Right forelimb (tissue), 1 donor: ENCODE data around the gene ARL16.
A peak's percentile ranks its signal among the peaks of the same experiment; 100 is the strongest.

Source experiments
- DNase-seq: peaks from one replicate; pipeline ENCODE4 v3.0.0-alpha.2; 2018

The ARL16 gene

DNA sequence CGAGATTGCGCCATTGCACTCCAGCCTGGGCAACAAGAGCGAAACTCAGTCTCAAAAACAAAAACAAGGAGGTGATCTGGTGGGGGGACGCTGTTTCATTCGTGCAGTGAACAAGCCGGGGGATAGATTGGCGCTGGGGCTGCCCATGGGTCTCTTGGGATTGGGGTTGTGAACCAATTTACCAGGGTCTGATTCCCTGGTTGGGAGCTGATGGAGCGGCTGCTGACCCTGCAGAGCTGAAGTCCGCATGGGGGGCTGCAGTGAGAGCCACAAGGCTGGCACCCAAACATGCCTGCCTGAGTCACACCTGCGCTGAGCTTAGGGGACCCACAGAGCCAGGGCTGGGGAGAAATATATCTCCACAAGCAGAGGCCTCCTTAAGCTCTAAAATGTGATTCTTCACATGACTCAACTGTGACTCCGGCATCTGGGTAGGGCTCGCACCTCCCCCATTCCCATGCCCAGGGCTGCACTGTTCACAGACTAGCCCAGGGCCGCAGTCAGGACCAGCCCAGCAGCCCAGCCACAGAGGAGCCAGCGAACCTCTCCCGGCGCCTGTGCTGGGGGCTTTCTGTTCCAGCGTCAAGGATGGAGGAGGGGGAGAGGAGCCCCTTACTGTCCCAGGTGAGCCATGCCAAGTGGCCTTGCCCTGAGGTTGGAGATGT is 41.6 kb downstream of the ARL16 start:
- no peak for DNase-seq

GRCh38 chr17:81640011-81640410 is 43.6 kb downstream of the ARL16 start:
- DNase-seq: no peak

DNA sequence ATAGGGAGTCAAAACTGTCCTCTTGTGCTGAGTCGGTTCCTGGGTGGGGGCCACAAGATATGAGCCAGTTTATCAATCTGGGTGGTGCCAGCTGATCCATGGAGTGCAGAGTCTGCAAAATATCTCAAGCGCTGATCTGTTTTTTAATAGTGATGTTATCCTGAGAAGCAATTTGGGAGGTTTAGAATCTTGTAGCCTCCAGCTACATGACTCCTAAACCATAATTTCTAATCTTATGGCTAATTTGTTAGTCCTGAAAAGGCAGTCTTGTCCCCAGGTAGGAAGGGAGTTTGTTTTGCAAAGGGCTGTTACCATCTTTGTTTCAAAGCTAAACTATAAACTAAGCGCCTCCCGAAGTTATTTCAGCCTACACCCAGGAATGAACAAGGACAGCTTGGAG is 44.9 kb downstream of the ARL16 start:
- DNase-seq: no peak

DNA sequence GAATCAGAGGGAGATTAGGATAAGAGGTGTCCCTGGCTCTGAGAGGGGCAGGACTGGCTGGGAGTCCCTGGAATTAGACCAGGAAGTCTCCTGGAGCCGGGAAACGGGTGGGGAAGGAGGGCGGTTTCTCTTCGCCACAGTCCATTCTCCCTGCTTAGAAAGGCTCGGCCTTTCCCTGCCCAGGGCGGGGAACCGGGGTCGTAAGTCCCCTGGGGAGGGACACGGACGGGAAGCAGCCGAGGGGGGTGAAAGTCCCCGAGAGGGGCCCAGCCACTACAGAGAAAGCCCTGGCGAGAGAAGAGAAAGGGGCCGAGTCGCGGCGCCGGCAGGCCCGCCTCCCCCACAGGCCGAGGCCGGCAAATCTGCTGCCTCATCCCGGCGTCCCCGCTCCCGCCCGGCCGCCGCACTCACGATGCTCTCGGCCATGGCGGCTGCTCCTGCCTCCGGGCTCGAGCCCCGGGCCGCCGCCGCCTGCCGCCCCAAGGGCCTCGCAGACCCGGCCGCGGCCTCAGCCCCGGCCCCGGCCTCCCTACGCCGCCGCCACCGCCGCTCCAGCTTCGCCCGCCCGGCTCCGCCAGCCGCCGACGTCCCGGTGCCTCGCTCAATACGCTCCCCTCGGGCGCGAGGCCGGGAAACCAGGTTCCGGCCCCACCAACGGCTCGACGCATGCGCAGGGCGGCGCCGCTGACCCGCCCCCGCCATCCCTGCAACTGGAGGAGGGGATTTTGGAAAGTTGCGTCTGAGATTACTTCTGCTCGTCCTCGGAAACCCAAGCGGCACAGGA is 46.9 kb downstream of the ARL16 start, which contains the start of the genes NPLOC4 and TSPAN10:
Gene NPLOC4, minus strand, starts transcription at position 608 of the 784 bp plus-strand sequence. Its CDS starts 182 bp downstream, at position 426.
Gene TSPAN10, plus strand, starts transcription at position 692 of the 784 bp plus-strand sequence. CDS start 5,217 bp downstream, outside the sequence.
- peak; percentile 96 for DNase-seq

GRCh38 chr17:81635973-81636504 is 47.6 kb downstream of the ARL16 start:
- DNase-seq: no peak

- DNase-seq: no peak
Measured at GRCh38 chr17:81635431-81635830, 48.2 kb downstream of the ARL16 start.

DNA sequence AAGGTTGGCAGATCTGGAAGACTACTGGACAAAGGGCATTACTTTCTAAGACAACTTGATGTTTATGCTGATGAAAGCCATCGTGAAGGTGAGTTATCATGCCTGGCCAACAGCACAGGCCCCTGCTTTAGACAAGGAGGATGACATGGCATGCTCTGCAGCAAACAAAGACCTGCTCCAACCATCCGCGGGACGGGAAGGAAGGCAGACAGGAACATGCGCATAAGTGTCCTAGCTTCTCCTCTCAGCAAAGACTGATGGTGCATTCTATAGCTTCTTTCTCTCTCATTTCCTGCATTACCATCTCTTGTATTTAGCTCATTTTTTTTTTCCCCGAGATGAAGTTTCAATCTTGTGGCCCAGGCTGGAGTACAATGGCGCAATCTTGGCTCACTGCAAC is 52.1 kb downstream of the ARL16 start:
- peak; percentile 3 for DNase-seq
